WTC11 (cell line): ENCODE data around the gene AMIGO1. TPM values are rescaled to one million over a fixed set of nuclear protein-coding genes. Genes with fewer than 3 reads are reported as not detected.
A peak's percentile ranks its signal among the peaks of the same experiment; 100 is the strongest.

ENCODE experiments used
- ATAC-seq: fragments of 200-7000 bp; cut with Tn5 transposase; 2 replicates; pipeline ENCODE4 v1.10.0; 2021; ENCODE audit warnings: mild to moderate bottlenecking, moderate library complexity
- CTCF ChIA-PET: fragments of 300-600 bp; sonication (Branson Sonifier 250); formaldehyde crosslinking; loops from one replicate; lab custom pipeline; 2021; ENCODE audit warnings: antibody characterized with exemption; lab: Charles Lee
- POLR2A ChIA-PET: fragments of 350-600 bp; sonication (Branson Sonifier 250); formaldehyde crosslinking; loops from one replicate; lab custom pipeline; 2021; ENCODE audit warnings: antibody characterized with exemption; lab: Charles Lee
- DNase-seq: peaks from one replicate; pipeline ENCODE4 v3.0.0; 2021; ENCODE audit warnings: low spot score
- H3K27ac Mint-ChIP-seq: 2 replicates; pipeline ENCODE4 v1.8.0; 2021; ENCODE audit warnings: mixed read lengths
- H3K27me3 Mint-ChIP-seq: 2 replicates; pipeline ENCODE4 v1.8.0; 2021; ENCODE audit warnings: low read depth, mild to moderate bottlenecking, moderate library complexity, mixed read lengths
- H3K36me3 Mint-ChIP-seq: 2 replicates; pipeline ENCODE4 v1.8.0; 2021; ENCODE audit warnings: mixed read lengths
- H3K4me1 Mint-ChIP-seq: 2 replicates; pipeline ENCODE4 v1.8.0; 2022; ENCODE audit warnings: mixed read lengths
- H3K4me3 Mint-ChIP-seq: 2 replicates; pipeline ENCODE4 v1.8.0; 2021; ENCODE audit warnings: mild to moderate bottlenecking, moderate library complexity, mixed read lengths
- H3K9me3 Mint-ChIP-seq: 2 replicates; pipeline ENCODE4 v1.8.0; 2021; ENCODE audit warnings: mixed read lengths
- E2F5 ChIP-seq: sonication (generic); formaldehyde crosslinking; IDR thresholded peaks from 2 replicates; pipeline ENCODE4 v1.8.1; 2022; ENCODE audit warnings: mild to moderate bottlenecking, moderate library complexity, missing genetic modification reagents
- FOXK1 ChIP-seq: sonication (generic); formaldehyde crosslinking; IDR thresholded peaks from 2 replicates; pipeline ENCODE4 v1.8.0; 2022; ENCODE audit warnings: mild to moderate bottlenecking, moderate library complexity, missing genetic modification reagents
- FOXP1 ChIP-seq: sonication (generic); formaldehyde crosslinking; IDR thresholded peaks from 2 replicates; pipeline ENCODE4 v1.8.0; 2022; ENCODE audit warnings: missing genetic modification reagents, mild to moderate bottlenecking, moderate library complexity, borderline replicate concordance
- JAZF1 ChIP-seq: fragments of 250-450 bp; sonication (Bioruptor Pico); IDR thresholded peaks from 2 replicates; pipeline ENCODE4 v1.9.0; 2021; ENCODE audit warnings: moderate library complexity, mild to moderate bottlenecking, inconsistent platforms
- KAT7 ChIP-seq: sonication (generic); formaldehyde crosslinking; IDR thresholded peaks from 2 replicates; pipeline ENCODE4 v1.8.1; 2023; ENCODE audit warnings: missing genetic modification reagents, mild to moderate bottlenecking, borderline replicate concordance
- MAX ChIP-seq: sonication (generic); formaldehyde crosslinking; IDR thresholded peaks from 2 replicates; pipeline ENCODE4 v1.8.0; 2022; ENCODE audit warnings: mild to moderate bottlenecking, missing genetic modification reagents
- MXD4 ChIP-seq: fragments of 250-450 bp; sonication (Bioruptor Pico); IDR thresholded peaks from 2 replicates; pipeline ENCODE4 v1.8.0; 2021; ENCODE audit warnings: mild to moderate bottlenecking, moderate library complexity, borderline replicate concordance
- NFE2L1 ChIP-seq: sonication (generic); formaldehyde crosslinking; IDR thresholded peaks from 2 replicates; pipeline ENCODE4 v1.8.1; 2023; ENCODE audit warnings: missing genetic modification reagents
- NR2C2 ChIP-seq: sonication (generic); formaldehyde crosslinking; IDR thresholded peaks from 2 replicates; pipeline ENCODE4 v1.8.0; 2022; ENCODE audit warnings: mild to moderate bottlenecking, missing genetic modification reagents
- NR3C1 ChIP-seq: sonication (generic); formaldehyde crosslinking; conservative IDR thresholded peaks from 2 replicates; pipeline ENCODE4 v1.8.1; 2023; ENCODE audit warnings: low read depth, mild to moderate bottlenecking, missing genetic modification reagents
- PRDM15 ChIP-seq: sonication (generic); formaldehyde crosslinking; IDR thresholded peaks from 2 replicates; pipeline ENCODE4 v1.8.0; 2022; ENCODE audit warnings: missing genetic modification reagents
- PRRX2 ChIP-seq: fragments of 250-450 bp; sonication (Bioruptor Pico); IDR thresholded peaks from 2 replicates; pipeline ENCODE4 v1.8.0; 2021; ENCODE audit warnings: mild to moderate bottlenecking
- SMAD3 ChIP-seq: sonication (generic); formaldehyde crosslinking; IDR thresholded peaks from 2 replicates; pipeline ENCODE4 v1.8.0; 2022; ENCODE audit warnings: missing genetic modification reagents, mild to moderate bottlenecking, borderline replicate concordance
- SOX15 ChIP-seq: fragments of 250-450 bp; sonication (Bioruptor Pico); IDR thresholded peaks from 2 replicates; pipeline ENCODE4 v1.9.0; 2021; ENCODE audit warnings: mild to moderate bottlenecking
- SP1 ChIP-seq: sonication (generic); formaldehyde crosslinking; conservative IDR thresholded peaks from 2 replicates; pipeline ENCODE4 v1.8.1; 2022; ENCODE audit warnings: missing genetic modification reagents
- TP53 ChIP-seq: sonication (generic); formaldehyde crosslinking; IDR thresholded peaks from 2 replicates; pipeline ENCODE4 v1.8.1; 2023; ENCODE audit warnings: mild to moderate bottlenecking, missing genetic modification reagents
- total RNA-seq: library from RNA; stranded (reverse); gene quantifications from 3 replicates; pipeline ENCODE4 v1.2.3, GENCODE V29; 2021
- TF ChIP-seq, protein P1 (sequence below): sonication (generic); formaldehyde crosslinking; IDR thresholded peaks from 2 replicates; pipeline ENCODE4 v1.8.0; 2023; ENCODE audit warnings: missing genetic modification reagents, mild to moderate bottlenecking, borderline replicate concordance
- TF ChIP-seq, protein P2 (sequence below): fragments of 250-450 bp; sonication (Bioruptor Pico); IDR thresholded peaks from 2 replicates; pipeline ENCODE4 v1.9.0; 2021; ENCODE audit warnings: mild to moderate bottlenecking
- TF ChIP-seq, protein P3 (sequence below): sonication (generic); formaldehyde crosslinking; conservative IDR thresholded peaks from 2 replicates; pipeline ENCODE4 v1.8.1; 2023; ENCODE audit warnings: mild to moderate bottlenecking, low read depth, missing genetic modification reagents, moderate library complexity

AMIGO1 gene
- total RNA-seq, 1 experiment from 2014 or later: 2.4 TPM

DNA sequence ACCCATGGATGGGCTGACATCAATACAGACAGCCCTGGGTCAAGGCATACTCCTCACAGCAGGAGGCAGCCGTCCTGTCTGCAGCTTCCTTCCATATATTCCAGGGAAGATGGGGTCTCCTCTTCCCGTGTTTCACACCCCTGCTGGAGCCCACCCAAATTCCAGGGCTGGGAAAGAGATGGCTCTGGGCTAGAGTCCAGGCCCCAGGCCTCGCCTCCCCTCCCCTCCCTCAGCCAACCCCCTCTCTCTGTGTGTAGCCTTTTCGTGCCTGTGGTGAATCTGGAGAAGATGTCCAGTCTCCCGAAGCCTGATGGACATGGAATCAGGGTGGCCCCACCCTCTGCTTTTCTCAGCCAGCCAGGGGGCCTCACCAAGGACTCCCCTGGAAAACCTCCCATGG is 22.3 kb downstream of the AMIGO1 start (continued):
- no peak for TF ChIP-seq SMAD3 (CRISPR knock-in tag)
- TF ChIP-seq PRDM15 (CRISPR knock-in tag): no peak
- TF ChIP-seq SP1 (CRISPR knock-in tag): no peak

- peaks cover 30% of the 10 kb centered on the region for H3K4me1 Mint-ChIP-seq
- ChIA-PET POLR2A (interaction anchor here (0.6 to 1.7 kb wide), 3 partner anchors 7 to 87 kb away, joined by 3 to 15 read pairs (median 7); partner anchors contain the start of genes PSMA5 and SORT1), CTCF (interaction anchor here (0.7 to 3.7 kb wide), 5 partner anchors 9 to 156 kb away, joined by 3 to 35 read pairs (median 3); partner anchors contain the start of gene CYB561D1)
- peak overlapping the region; percentile 89 for H3K27ac Mint-ChIP-seq
- H3K36me3 Mint-ChIP-seq: peaks cover 3% of the 10 kb centered on the region; the same call in 1 of the 2 replicates
- no peaks in the 10 kb centered on the region for H3K9me3 Mint-ChIP-seq
- ATAC-seq (no peak), DNase-seq (no peak)
- no peak for TF ChIP-seq NFE2L1
- TF ChIP-seq TP53 (CRISPR knock-in tag): no peak
- no peak for TF ChIP-seq E2F5 (CRISPR knock-in tag)
- no peak for TF ChIP-seq FOXP1 (CRISPR knock-in tag)
- TF ChIP-seq, protein P1, sequence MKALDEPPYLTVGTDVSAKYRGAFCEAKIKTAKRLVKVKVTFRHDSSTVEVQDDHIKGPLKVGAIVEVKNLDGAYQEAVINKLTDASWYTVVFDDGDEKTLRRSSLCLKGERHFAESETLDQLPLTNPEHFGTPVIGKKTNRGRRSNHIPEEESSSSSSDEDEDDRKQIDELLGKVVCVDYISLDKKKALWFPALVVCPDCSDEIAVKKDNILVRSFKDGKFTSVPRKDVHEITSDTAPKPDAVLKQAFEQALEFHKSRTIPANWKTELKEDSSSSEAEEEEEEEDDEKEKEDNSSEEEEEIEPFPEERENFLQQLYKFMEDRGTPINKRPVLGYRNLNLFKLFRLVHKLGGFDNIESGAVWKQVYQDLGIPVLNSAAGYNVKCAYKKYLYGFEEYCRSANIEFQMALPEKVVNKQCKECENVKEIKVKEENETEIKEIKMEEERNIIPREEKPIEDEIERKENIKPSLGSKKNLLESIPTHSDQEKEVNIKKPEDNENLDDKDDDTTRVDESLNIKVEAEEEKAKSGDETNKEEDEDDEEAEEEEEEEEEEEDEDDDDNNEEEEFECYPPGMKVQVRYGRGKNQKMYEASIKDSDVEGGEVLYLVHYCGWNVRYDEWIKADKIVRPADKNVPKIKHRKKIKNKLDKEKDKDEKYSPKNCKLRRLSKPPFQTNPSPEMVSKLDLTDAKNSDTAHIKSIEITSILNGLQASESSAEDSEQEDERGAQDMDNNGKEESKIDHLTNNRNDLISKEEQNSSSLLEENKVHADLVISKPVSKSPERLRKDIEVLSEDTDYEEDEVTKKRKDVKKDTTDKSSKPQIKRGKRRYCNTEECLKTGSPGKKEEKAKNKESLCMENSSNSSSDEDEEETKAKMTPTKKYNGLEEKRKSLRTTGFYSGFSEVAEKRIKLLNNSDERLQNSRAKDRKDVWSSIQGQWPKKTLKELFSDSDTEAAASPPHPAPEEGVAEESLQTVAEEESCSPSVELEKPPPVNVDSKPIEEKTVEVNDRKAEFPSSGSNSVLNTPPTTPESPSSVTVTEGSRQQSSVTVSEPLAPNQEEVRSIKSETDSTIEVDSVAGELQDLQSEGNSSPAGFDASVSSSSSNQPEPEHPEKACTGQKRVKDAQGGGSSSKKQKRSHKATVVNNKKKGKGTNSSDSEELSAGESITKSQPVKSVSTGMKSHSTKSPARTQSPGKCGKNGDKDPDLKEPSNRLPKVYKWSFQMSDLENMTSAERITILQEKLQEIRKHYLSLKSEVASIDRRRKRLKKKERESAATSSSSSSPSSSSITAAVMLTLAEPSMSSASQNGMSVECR (CRISPR knock-in tag): no peak
- no peak for TF ChIP-seq KAT7
- no peak for TF ChIP-seq FOXK1 (CRISPR knock-in tag)
- no peak for TF ChIP-seq NR3C1 (CRISPR knock-in tag)
- no peak for TF ChIP-seq MXD4 (CRISPR knock-in tag)
- TF ChIP-seq, protein P2, sequence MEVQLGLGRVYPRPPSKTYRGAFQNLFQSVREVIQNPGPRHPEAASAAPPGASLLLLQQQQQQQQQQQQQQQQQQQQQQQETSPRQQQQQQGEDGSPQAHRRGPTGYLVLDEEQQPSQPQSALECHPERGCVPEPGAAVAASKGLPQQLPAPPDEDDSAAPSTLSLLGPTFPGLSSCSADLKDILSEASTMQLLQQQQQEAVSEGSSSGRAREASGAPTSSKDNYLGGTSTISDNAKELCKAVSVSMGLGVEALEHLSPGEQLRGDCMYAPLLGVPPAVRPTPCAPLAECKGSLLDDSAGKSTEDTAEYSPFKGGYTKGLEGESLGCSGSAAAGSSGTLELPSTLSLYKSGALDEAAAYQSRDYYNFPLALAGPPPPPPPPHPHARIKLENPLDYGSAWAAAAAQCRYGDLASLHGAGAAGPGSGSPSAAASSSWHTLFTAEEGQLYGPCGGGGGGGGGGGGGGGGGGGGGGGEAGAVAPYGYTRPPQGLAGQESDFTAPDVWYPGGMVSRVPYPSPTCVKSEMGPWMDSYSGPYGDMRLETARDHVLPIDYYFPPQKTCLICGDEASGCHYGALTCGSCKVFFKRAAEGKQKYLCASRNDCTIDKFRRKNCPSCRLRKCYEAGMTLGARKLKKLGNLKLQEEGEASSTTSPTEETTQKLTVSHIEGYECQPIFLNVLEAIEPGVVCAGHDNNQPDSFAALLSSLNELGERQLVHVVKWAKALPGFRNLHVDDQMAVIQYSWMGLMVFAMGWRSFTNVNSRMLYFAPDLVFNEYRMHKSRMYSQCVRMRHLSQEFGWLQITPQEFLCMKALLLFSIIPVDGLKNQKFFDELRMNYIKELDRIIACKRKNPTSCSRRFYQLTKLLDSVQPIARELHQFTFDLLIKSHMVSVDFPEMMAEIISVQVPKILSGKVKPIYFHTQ (CRISPR knock-in tag): no peak
- no peak for TF ChIP-seq SOX15
- no peak for TF ChIP-seq PRRX2 (CRISPR knock-in tag)
- no peak for TF ChIP-seq JAZF1
- TF ChIP-seq NR2C2 (CRISPR knock-in tag): no peak
- TF ChIP-seq MAX (CRISPR knock-in tag): no peak
- TF ChIP-seq, protein P3, sequence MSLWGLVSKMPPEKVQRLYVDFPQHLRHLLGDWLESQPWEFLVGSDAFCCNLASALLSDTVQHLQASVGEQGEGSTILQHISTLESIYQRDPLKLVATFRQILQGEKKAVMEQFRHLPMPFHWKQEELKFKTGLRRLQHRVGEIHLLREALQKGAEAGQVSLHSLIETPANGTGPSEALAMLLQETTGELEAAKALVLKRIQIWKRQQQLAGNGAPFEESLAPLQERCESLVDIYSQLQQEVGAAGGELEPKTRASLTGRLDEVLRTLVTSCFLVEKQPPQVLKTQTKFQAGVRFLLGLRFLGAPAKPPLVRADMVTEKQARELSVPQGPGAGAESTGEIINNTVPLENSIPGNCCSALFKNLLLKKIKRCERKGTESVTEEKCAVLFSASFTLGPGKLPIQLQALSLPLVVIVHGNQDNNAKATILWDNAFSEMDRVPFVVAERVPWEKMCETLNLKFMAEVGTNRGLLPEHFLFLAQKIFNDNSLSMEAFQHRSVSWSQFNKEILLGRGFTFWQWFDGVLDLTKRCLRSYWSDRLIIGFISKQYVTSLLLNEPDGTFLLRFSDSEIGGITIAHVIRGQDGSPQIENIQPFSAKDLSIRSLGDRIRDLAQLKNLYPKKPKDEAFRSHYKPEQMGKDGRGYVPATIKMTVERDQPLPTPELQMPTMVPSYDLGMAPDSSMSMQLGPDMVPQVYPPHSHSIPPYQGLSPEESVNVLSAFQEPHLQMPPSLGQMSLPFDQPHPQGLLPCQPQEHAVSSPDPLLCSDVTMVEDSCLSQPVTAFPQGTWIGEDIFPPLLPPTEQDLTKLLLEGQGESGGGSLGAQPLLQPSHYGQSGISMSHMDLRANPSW: no peak
- no peaks in the 10 kb centered on the region; the same call in none of the 2 replicates for H3K27me3 Mint-ChIP-seq
- H3K4me3 Mint-ChIP-seq: peak overlapping the region; percentile 85
Observed at GRCh38 chr1:109485001-109485400, 24.5 kb downstream of the AMIGO1 start.
